ENCODE measurements around the gene INPP4B. TPM values are rescaled to one million over a fixed set of nuclear protein-coding genes. Genes with fewer than 3 reads are reported as not detected.

Gene INPP4B
- polyA plus RNA-seq, 1 of the 3 experiments (the other 2 are of a cell fraction) = 0.08 TPM

- Histone ChIP-seq H3K9ac (no peak overlapping the region), H3K27ac (ENCODE audit: low read depth in 2 of 2, low read length in 1 of 2) (no peak overlapping the region), H3K4me1 (ENCODE audit: control insufficient read depth in 1 of 2, insufficient read depth in 2 of 2, low read depth in 1 of 2, low read length in 1 of 2) (no peaks in the 10 kb centered on the region; a peak in 1 of 4 replicates), H3K9me3 (no peaks in the 10 kb centered on the region), H3K4me2 (no peak overlapping the region), H3K27me3 (ENCODE audit: insufficient read depth) (no peaks in the 10 kb centered on the region), H3K9me2 (no peaks in the 10 kb centered on the region; the same call in 1 of the 2 replicates), H2AFZ (ENCODE audit: low read depth) (no peak overlapping the region), H3K79me2 (ENCODE audit: insufficient read depth) (no peaks in the 10 kb centered on the region), H3K36me3 (replicated peaks in 1 of 2; ENCODE audit: control insufficient read depth in 1 of 2, insufficient read depth in 2 of 2, low read length in 1 of 2) (no peaks in the 10 kb centered on the region), H3K4me3 (ENCODE audit: low read depth in 2 of 2, low read length in 1 of 2) (no peak overlapping the region), H3F3A (replicated peaks; ENCODE audit: insufficient read depth) (no peaks in the 10 kb centered on the region), H4K20me1 (ENCODE audit: insufficient read depth) (no peaks in the 10 kb centered on the region)
- ChIA-PET CTCF (interaction anchor here (1.0 kb wide), 1 partner anchor 60 kb away, joined by 3 read pairs; no protein-coding TSS in a partner anchor), POLR2A (no interaction called here)
- no peak for DNase-seq
- WGBS (ENCODE audit: low lambda C conversion rate) = 77% methylated on average over 4 of the region's 5 CpGs
- TF ChIP-seq IRF3 (IDR thresholded peaks at IDR 0.05; ENCODE audit: low read depth, low read length) (no peak), POLR2AphosphoS5 (IDR thresholded peaks at IDR 0.05; ENCODE audit: low read depth, low read length) (no peak), PBX3 (IDR thresholded peaks at IDR 0.05) (no peak), ELF1 (IDR thresholded peaks at IDR 0.05) (no peak), EP300 (IDR thresholded peaks at IDR 0.05; ENCODE audit: borderline replicate concordance in 1 of 2, low read depth in 1 of 2, low read length in 1 of 2) (no peak), TCF12 (IDR thresholded peaks at IDR 0.05) (no peak), MXI1 (IDR thresholded peaks at IDR 0.05; ENCODE audit: low read depth, low read length) (no peak), REST (IDR thresholded peaks at IDR 0.05; ENCODE audit: low read depth, low read length) (no peak), FOXJ3 (CRISPR knock-in tag; IDR thresholded peaks at IDR 0.05) (no peak), RAD21 (IDR thresholded peaks at IDR 0.05; ENCODE audit: low read length) (no peak), CTCF (IDR thresholded peaks at IDR 0.05) (no peak), MAX (IDR thresholded peaks at IDR 0.05; ENCODE audit: low read depth) (no peak), NFIC (IDR thresholded peaks at IDR 0.05; ENCODE audit: borderline replicate concordance) (no peak), RFX5 (IDR thresholded peaks at IDR 0.05; ENCODE audit: low read length) (no peak), JUND (IDR thresholded peaks at IDR 0.05) (no peak)
Measured at GRCh38 chr4:142473218-142473959, 372.7 kb downstream of the INPP4B start.
